Measurements from ENCODE around the gene P2RX5. TPM values are rescaled to one million over a fixed set of nuclear protein-coding genes. Genes with fewer than 3 reads are reported as not detected.
A peak's percentile ranks its signal among the peaks of the same experiment; 100 is the strongest.

P2RX5 gene
- total RNA-seq, 1 donor from 2014 or later, result 6.0 TPM

DNA sequence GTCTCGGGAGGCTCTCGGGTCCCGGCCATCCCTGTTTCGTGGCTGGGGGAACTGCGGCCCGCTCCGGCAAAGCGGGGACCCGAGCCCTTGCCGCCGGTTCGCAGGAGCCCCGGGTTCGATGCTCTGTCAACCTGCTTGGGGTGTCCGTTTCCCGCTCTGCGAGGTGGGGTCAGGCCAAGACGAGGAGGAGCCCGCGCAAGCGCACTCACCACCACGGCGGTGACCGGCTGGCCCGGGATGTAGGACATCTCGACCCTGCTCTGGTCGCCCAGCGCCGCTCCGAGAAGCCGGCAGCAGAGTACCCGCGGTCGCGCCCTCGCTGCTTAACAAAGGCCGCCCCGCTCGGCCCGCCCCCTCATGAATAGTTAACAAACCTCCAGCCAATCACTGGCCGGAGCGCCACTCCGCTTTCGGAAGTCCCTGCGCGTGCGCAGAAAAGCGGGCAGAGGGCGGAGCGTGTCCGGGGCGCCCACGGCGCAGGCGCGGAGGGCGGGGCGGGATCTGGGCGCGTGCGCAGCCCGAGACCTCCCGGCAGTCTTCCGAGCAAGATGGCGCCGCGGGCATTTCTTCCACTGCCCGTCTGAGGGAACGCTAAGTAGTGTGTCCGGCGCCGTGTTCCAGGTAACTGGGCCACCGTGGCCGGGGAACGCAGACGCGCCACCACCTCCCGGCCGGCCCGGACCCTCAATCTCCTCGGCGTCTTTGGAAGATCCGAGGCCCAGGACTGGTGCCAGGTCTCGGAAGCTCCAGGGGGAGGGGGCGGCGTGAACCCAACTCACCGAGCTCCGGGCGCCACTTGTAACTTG lies 27.5 kb downstream of the P2RX5 start, which contains the start of the genes EMC6 and TAX1BP3:
TSS of gene EMC6 (plus strand) at position 534 of the 806 bp plus-strand sequence. CDS start 335 bp downstream, outside the sequence.
TSS of gene TAX1BP3 (minus strand) at position 300 of the 806 bp plus-strand sequence. CDS start at position 248, 52 bp downstream.
- H3K4me3 ChIP-seq (ENCODE audit: low read depth, low read length), result peak within 1 kb of the TSS; percentile 98
- DNase-seq (ENCODE audit: low read depth), result peak; percentile 82
- no peak for TF ChIP-seq CTCF (IDR thresholded peaks at IDR 0.05; ENCODE audit: insufficient read depth, low read length, poor library complexity, severe bottlenecking)
- H3K27me3 ChIP-seq (ENCODE audit: control insufficient read depth, insufficient read depth, low read length), result no peaks in the 10 kb centered on the region
- peaks cover 2% of the 10 kb centered on the region for H3K36me3 ChIP-seq (ENCODE audit: control insufficient read depth, insufficient read depth, low read length)

DNA sequence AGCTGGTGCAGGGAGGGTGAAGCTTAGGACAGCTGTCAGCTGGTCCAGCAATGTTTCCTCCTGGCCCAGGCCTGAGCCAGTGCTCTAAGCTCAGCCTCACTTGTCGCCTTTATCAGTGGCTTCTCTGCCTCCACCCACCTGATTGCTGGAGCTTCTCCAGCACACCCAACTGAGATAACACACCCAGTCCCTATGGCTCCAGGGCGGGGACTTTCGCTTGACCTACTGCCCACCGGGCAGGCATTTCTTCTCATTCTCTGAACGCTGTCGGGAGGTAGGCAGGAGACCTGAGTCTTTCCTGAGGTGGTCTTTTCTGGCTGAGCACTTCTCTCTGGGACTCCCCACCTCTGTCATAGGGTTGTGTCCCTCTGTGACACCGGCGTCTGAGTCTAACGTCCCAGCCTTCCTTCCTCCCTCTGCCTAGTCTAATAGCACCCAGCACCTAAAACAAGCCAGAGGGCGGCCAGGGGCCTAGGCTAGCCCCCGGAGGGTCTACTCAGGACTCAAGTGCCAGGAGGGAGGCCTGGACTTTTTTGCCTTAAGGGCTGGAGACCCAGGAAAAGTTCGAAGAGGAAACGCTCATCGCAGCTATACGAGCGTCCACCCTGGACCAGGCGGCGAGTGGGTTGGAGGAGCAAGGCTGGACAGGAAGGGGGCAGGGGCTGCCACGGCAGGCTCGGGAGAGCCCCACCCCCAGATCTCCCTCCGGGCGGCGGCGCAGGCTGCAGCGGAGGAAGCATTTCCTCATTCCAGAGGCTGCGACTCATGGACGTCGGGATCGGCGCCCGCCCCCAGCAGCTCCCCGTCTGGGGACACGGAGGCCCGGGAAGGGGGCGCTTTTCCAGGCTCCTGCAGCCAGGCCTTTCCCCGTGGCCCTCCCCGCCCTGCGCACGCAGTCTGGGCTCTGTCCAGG lies 28.3 kb downstream of the P2RX5 start:
- DNase-seq (ENCODE audit: low read depth), result peak; percentile 54
- Histone ChIP-seq H3K27me3 (ENCODE audit: control insufficient read depth, insufficient read depth, low read length) (no peaks in the 10 kb centered on the region), H3K4me3 (ENCODE audit: low read depth, low read length) (peak overlapping the region; percentile 98), H3K36me3 (ENCODE audit: control insufficient read depth, insufficient read depth, low read length) (peaks cover 2% of the 10 kb centered on the region)
- TF ChIP-seq CTCF (IDR thresholded peaks at IDR 0.05; ENCODE audit: insufficient read depth, low read length, poor library complexity, severe bottlenecking), result peak; percentile 13

DNA sequence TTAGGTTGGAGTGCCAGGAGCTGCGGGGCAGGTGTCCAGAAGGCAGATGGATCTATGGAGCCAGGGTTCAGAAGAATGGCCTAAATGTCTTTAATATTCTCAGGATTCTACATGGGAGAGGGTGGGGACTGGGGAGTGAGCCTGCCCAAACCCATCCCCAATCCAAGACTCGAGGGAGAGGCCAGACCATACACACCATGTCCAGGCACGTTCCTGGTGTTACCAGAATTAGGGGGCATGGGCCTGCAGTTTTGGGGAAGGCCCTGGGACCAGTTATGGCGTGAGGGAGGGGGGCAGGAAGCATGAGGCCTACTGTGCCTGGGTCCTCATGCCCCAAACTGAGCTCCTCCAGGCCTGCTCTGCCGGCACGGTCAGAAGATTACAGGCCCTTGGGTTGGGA lies 29.4 kb downstream of the P2RX5 start:
- no peak for TF ChIP-seq CTCF (IDR thresholded peaks at IDR 0.05; ENCODE audit: insufficient read depth, low read length, poor library complexity, severe bottlenecking)
- Histone ChIP-seq H3K36me3 (ENCODE audit: control insufficient read depth, insufficient read depth, low read length) (peaks cover 3% of the 10 kb centered on the region), H3K27me3 (ENCODE audit: control insufficient read depth, insufficient read depth, low read length) (no peaks in the 10 kb centered on the region), H3K4me3 (ENCODE audit: low read depth, low read length) (no peak overlapping the region)
- no peak for DNase-seq (ENCODE audit: low read depth)

DNA sequence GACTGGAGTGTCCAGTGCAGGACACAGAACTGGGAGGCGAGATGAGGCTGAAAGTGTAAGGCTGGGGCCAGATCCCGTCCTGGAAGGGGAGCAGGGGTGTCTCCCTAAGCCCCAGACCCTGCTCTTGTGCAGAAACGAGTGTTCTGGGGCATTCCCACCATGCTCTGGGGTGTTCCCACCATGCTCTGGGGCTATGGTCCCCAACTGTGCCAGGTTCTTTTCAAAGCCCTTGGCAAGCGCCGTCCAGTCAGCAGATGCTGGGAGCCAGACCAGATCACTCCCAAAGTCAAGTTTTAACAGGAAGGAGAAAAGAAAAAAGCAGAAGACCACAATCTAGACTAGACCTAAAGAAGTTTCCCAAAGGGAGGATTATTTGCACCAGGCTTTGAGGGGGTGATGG lies 30.1 kb downstream of the P2RX5 start:
- H3K36me3 ChIP-seq (ENCODE audit: control insufficient read depth, insufficient read depth, low read length), result peaks cover 3% of the 10 kb centered on the region
- H3K27me3 ChIP-seq (ENCODE audit: control insufficient read depth, insufficient read depth, low read length), result no peaks in the 10 kb centered on the region
- no peak for DNase-seq (ENCODE audit: low read depth)
- H3K4me3 ChIP-seq (ENCODE audit: low read depth, low read length), result no peak overlapping the region
- no peak for TF ChIP-seq CTCF (IDR thresholded peaks at IDR 0.05; ENCODE audit: insufficient read depth, low read length, poor library complexity, severe bottlenecking)

GRCh38 chr17:3663102-3664011 lies 32.6 kb downstream of the P2RX5 start:
- peaks cover 3% of the 10 kb centered on the region for H3K36me3 ChIP-seq (ENCODE audit: control insufficient read depth, insufficient read depth, low read length)
- TF ChIP-seq CTCF (IDR thresholded peaks at IDR 0.05; ENCODE audit: insufficient read depth, low read length, poor library complexity, severe bottlenecking), result no peak
- H3K27me3 ChIP-seq (ENCODE audit: control insufficient read depth, insufficient read depth, low read length), result no peaks in the 10 kb centered on the region
- no peak for DNase-seq (ENCODE audit: low read depth)
- H3K4me3 ChIP-seq (ENCODE audit: low read depth, low read length), result no peak overlapping the region
